ENCODE results near the gene SORBS1. TPM values are rescaled to one million over a fixed set of nuclear protein-coding genes. Genes with fewer than 3 reads are reported as not detected.

Gene SORBS1
- total RNA-seq, 6 experiments from 2014 or later, result 0.05 to 0.26 (median 0.18) TPM

GRCh38 chr10:95500097-95500496 lies 61.1 kb downstream of the SORBS1 start:
- Mint-ChIP-seq H3K27ac (no peak overlapping the region), H3K4me1 (ENCODE audit: low read depth) (no peaks in the 10 kb centered on the region), H3K9me3 (no peaks in the 10 kb centered on the region), H3K27me3 (ENCODE audit: insufficient read depth) (no peaks in the 10 kb centered on the region; the same call in none of the 2 replicates), H3K4me3 (no peak overlapping the region), H3K36me3 (ENCODE audit: low read depth) (no peaks in the 10 kb centered on the region)
- TF ChIP-seq CTCF (IDR thresholded peaks at IDR 0.05), result no peak
- DNase-seq, result no peak

GRCh38 chr10:95499482-95499989 lies 61.6 kb downstream of the SORBS1 start:
- no peaks in the 10 kb centered on the region; the same call in none of the 2 replicates for H3K27me3 Mint-ChIP-seq (ENCODE audit: insufficient read depth)
- H3K9me3 Mint-ChIP-seq, result 0 out of 2 replicates have a peak, but pooled peaks cover under 1% of the 10 kb centered on the region
- no peaks in the 10 kb centered on the region for H3K36me3 Mint-ChIP-seq (ENCODE audit: low read depth)
- no peak overlapping the region for H3K4me3 Mint-ChIP-seq
- TF ChIP-seq CTCF (IDR thresholded peaks at IDR 0.05), result no peak
- no peak overlapping the region for H3K27ac Mint-ChIP-seq
- H3K4me1 Mint-ChIP-seq (ENCODE audit: low read depth), result no peaks in the 10 kb centered on the region
- no peak for DNase-seq

- Mint-ChIP-seq H3K4me3 (no peak overlapping the region), H3K27me3 (ENCODE audit: insufficient read depth) (no peaks in the 10 kb centered on the region; the same call in none of the 2 replicates), H3K27ac (no peak overlapping the region), H3K36me3 (ENCODE audit: low read depth) (no peaks in the 10 kb centered on the region), H3K4me1 (ENCODE audit: low read depth) (no peaks in the 10 kb centered on the region), H3K9me3 (0 out of 2 replicates have a peak, but pooled peaks cover 4% of the 10 kb centered on the region)
- no peak for TF ChIP-seq CTCF (IDR thresholded peaks at IDR 0.05)
- DNase-seq, result no peak
Measured at GRCh38 chr10:95496951-95497350, 64.2 kb downstream of the SORBS1 start.

DNA sequence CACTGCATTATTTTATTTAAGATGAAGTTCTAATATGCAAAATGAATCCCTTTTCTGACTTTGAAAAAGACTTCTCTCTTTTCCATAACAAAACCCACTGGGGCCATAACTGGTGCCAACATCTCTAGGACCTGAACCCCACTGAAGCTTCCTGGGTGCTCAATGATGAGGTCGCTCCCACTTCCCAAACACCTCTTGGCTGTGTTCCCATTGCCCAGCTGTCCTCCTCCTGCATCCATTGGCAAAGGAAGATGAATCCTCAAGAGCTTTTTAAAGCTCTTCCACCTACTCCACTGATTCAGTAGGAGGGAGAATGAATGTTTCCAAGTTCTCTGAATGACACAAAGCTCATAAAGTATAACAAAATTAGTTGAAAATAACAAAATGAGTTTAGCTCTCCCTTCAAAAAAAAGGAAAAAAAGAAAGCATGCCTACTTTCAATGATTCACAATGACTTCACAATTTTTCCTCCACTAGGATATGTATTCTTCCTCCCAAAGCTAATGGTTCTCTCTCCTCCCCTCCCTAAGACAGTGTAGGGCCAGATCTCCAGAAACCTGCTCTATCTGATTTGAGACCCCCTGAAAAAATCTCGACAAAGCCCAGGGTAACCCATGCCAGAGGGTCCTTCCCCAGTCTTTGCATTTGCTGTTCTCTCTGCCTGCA lies 64.8 kb downstream of the SORBS1 start:
- Mint-ChIP-seq H3K9me3 (0 out of 2 replicates have a peak, but pooled peaks cover 4% of the 10 kb centered on the region), H3K36me3 (ENCODE audit: low read depth) (no peaks in the 10 kb centered on the region), H3K4me1 (ENCODE audit: low read depth) (no peaks in the 10 kb centered on the region), H3K4me3 (no peak overlapping the region), H3K27me3 (ENCODE audit: insufficient read depth) (no peaks in the 10 kb centered on the region; the same call in none of the 2 replicates), H3K27ac (no peak overlapping the region)
- no peak for TF ChIP-seq CTCF (IDR thresholded peaks at IDR 0.05)
- no peak for DNase-seq

DNA sequence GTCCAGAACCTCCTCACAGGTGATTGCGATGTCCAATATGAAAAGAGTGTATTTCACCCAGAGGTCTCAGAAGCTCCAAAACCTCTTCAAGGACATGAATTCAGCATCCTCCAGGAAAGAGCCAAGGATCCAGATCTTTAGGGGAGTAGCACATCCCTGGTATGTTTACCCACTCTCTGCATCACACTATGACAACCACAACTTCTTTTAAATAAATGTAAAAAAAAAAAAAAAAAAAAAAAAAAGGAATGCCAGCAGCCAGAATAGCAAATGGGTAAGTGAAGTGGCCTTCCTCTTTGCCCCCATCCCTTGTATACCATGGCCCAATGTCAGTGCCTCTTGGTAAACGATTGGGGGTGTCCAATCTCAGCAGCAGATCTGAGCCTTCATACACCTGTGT lies 67.3 kb downstream of the SORBS1 start:
- no peak for TF ChIP-seq CTCF (IDR thresholded peaks at IDR 0.05)
- DNase-seq, result no peak
- H3K36me3 Mint-ChIP-seq (ENCODE audit: low read depth), result no peaks in the 10 kb centered on the region
- peaks cover 2% of the 10 kb centered on the region for H3K27me3 Mint-ChIP-seq (ENCODE audit: insufficient read depth)
- no peak overlapping the region for H3K27ac Mint-ChIP-seq
- H3K4me3 Mint-ChIP-seq, result no peak overlapping the region
- H3K4me1 Mint-ChIP-seq (ENCODE audit: low read depth), result no peaks in the 10 kb centered on the region
- H3K9me3 Mint-ChIP-seq, result 0 out of 2 replicates have a peak, but pooled peaks cover 4% of the 10 kb centered on the region

Data from HFFc6 (cell line).